Caco-2 (cell line): ENCODE results near the gene C2orf78. TPM values are rescaled to one million over a fixed set of nuclear protein-coding genes. Genes with fewer than 3 reads are reported as not detected.

Experiments
- BruUV-seq: library from RNA; stranded (reverse); fragments of 400-500 nt; replicated peaks from 2 replicates; lab custom pipeline; 2021; lab: Mats Ljungman, UMichigan
- CTCF ChIA-PET: fragments of 300-600 bp; sonication (Branson Sonifier 250); formaldehyde crosslinking; loops from one replicate; lab custom pipeline; 2022; ENCODE audit warnings: antibody characterized with exemption; lab: Charles Lee
- POLR2A ChIA-PET: fragments of 300-600 bp; sonication (Branson Sonifier 250); formaldehyde crosslinking; loops from one replicate; lab custom pipeline; 2022; ENCODE audit warnings: antibody characterized with exemption; lab: Charles Lee
- DNase-seq, 2 experiments: peaks; one replicate each; pipeline versions ENCODE4 v3.0.0 to v3.0.0-alpha.2; 2020 to 2022
- H3K27me3 ChIP-seq: replicated peaks from 2 replicates; pipeline ENCODE4 v1.6.0; 2011; ENCODE audit warnings: low read length; ENCODE audit not compliant: control insufficient read depth, insufficient read depth
- H3K36me3 ChIP-seq: 2 replicates; pipeline ENCODE4 v1.5.1; 2011; ENCODE audit warnings: low read length; ENCODE audit not compliant: control insufficient read depth, insufficient read depth
- H3K4me1 ChIP-seq: fragments of 250-450 bp; sonication (Bioruptor Pico); 2 replicates; pipeline ENCODE4 v1.5.1; 2020; ENCODE audit warnings: mild to moderate bottlenecking
- H3K4me3 ChIP-seq: 2 replicates; pipeline ENCODE4 v1.5.1; 2011; ENCODE audit warnings: low read depth, mild to moderate bottlenecking, control low read depth, low read length
- H3K9me3 ChIP-seq: fragments of 250-450 bp; sonication (Bioruptor Pico); 2 replicates; pipeline ENCODE4 v1.5.1; 2020; ENCODE audit warnings: mild to moderate bottlenecking, moderate library complexity
- H3K27ac Mint-ChIP-seq: one replicate; pipeline ENCODE4 v1.8.0; 2022; ENCODE audit warnings: mixed read lengths; ENCODE audit not compliant: unreplicated experiment
- H3K27me3 Mint-ChIP-seq: one replicate; pipeline ENCODE4 v1.8.0; 2022; ENCODE audit warnings: mixed read lengths; ENCODE audit not compliant: insufficient read depth, unreplicated experiment
- H3K36me3 Mint-ChIP-seq: one replicate; pipeline ENCODE4 v1.8.0; 2022; ENCODE audit warnings: mild to moderate bottlenecking, mixed read lengths; ENCODE audit not compliant: insufficient read depth, unreplicated experiment
- H3K4me1 Mint-ChIP-seq: one replicate; pipeline ENCODE4 v1.8.0; 2022; ENCODE audit warnings: low read depth, mixed read lengths; ENCODE audit not compliant: unreplicated experiment
- H3K4me3 Mint-ChIP-seq: one replicate; pipeline ENCODE4 v1.8.0; 2022; ENCODE audit warnings: mild to moderate bottlenecking, moderate library complexity, mixed read lengths; ENCODE audit not compliant: unreplicated experiment
- H3K9me3 Mint-ChIP-seq: one replicate; pipeline ENCODE4 v1.8.0; 2022; ENCODE audit warnings: mixed read lengths; ENCODE audit not compliant: unreplicated experiment
- CTCF ChIP-seq, 2 experiments: fragments of 200-600 bp in 1 of 2; IDR thresholded peaks; 1 replicate in 1 of 2; 2 replicates in 1 of 2; pipeline versions ENCODE4 v1.5.1 to v1.8.0; 2011 to 2022; ENCODE audit warnings: antibody characterized with exemption in 1 of 2, control low read depth in 1 of 2, inconsistent platforms in 1 of 2, low read depth in 1 of 2, low read length in 1 of 2, mild to moderate bottlenecking in 1 of 2, moderate library complexity in 1 of 2; ENCODE audit not compliant: insufficient read depth in 1 of 2, severe bottlenecking in 1 of 2, unreplicated experiment in 1 of 2
- intact Hi-C: fragments of 100-400 bp; cut with micrococcal nuclease; formaldehyde crosslinking; loops from one replicate; pipeline ENCODE4 v1.10.0; 2022; ENCODE audit not compliant: unreplicated experiment
- total RNA-seq: library from RNA; stranded (reverse); gene quantifications from 2 replicates; pipeline ENCODE4 v1.2.3, GENCODE V29; 2022

C2orf78 gene
- total RNA-seq, 1 experiment from 2014 or later = not detected

DNA sequence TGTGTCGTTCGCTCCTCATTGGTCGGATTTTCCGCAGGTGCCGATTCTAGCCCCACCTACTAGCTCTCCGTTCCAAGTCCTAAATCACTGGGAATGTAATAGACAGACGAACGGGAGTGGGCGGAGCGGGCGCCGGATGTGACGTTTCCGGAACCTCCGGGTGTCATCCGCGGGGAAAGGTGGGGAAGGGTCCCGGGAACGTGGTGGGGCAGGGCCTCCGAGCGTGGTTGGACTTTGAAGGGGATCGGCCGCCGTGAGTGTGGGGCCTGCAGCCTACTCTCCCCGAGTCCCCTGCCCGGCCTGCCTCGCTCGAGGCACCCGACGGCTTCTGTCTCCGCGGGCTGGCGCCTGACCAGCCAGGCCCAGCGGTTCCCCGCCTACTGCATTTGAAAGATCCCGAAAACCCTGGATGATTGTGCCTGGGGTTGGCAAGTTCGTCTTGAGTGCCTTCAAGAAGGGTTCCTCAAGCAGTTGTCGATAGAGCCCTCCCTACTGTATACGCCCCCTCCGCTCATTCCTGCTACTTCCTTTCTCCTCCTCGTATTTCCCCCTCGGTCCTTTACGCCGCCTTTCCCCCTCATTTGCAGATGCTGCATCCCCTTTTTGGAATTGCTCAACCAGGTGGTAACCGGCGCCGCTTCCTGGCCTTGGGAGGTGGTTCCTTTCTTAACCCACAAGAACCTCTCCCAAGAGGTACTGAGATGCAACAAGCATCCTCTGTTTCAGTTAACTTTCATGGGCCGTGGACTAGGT is 45.0 kb downstream of the C2orf78 start, which contains the start of gene STAMBP:
Gene STAMBP (plus strand): TSS at position 144 of the 753 bp plus-strand sequence. CDS start 1,896 bp downstream, outside the sequence.
- H3K4me3 ChIP-seq = peak within 1 kb of the TSS; percentile 75
- BruUV-seq = TSS peak; percentile 59
- peak within 1 kb of the TSS; percentile 93 for H3K27ac Mint-ChIP-seq
- H3K36me3 ChIP-seq = 0 out of 2 replicates have a peak, but pooled peaks cover 2% of the 10 kb centered on the region
- H3K36me3 Mint-ChIP-seq = peaks cover 7% of the 10 kb centered on the region
- ChIA-PET POLR2A (interaction anchor here (0.7 to 1.9 kb wide), 18 partner anchors 10 to 629 kb away, joined by 3 to 23 read pairs (median 4); partner anchors contain the start of genes MOB1A, TPRKB and WBP1), CTCF (interaction anchor here (0.6 to 1.5 kb wide), 13 partner anchors 10 to 504 kb away, joined by 3 to 12 read pairs (median 4); partner anchors contain the start of genes BOLA3, MOB1A and TPRKB)
- peaks cover 9% of the 10 kb centered on the region for H3K4me1 Mint-ChIP-seq
- H3K27me3 ChIP-seq = no peaks in the 10 kb centered on the region
- H3K27me3 Mint-ChIP-seq = no peaks in the 10 kb centered on the region
- TF ChIP-seq CTCF (IDR thresholded peaks at IDR 0.05; ENCODE audit: insufficient read depth in 1 of 2, low read depth in 1 of 2, low read length in 1 of 2, severe bottlenecking in 1 of 2, unreplicated experiment in 1 of 2) = no peak
- intact Hi-C loops = loop anchor here (1.0 kb wide), 1 partner anchor 154 kb away; no protein-coding TSS in a partner anchor
- DNase-seq = peak; percentile 96
- H3K9me3 ChIP-seq = no peaks in the 10 kb centered on the region
- H3K4me1 ChIP-seq = peaks cover 3% of the 10 kb centered on the region; the same call in 1 of the 2 replicates
- H3K4me3 Mint-ChIP-seq = peak within 1 kb of the TSS; percentile 84
- H3K9me3 Mint-ChIP-seq = no peaks in the 10 kb centered on the region

DNA sequence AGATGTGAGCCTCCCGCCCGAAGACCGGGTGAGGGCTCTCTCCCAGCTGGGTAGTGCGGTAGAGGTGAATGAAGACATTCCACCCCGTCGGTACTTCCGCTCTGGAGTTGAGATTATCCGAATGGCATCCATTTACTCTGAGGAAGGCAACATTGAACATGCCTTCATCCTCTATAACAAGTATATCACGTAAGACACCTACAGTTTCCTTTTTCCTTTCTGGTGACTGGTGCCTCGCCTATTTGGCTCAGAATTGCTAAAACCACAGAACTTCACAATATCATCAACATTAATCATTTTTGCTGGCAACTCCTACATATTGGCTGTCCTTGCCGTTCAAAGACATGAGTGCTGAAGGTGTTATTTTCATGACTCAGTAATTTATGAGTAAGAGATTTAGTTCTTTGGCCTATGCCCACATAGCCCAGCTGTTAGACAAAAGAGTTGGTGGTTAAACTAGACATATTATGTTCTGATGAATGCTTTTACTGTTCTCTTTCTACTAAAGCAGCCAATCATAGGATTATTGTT is 47.0 kb downstream of the C2orf78 start:
- Histone ChIP-seq H3K4me1 (no peaks in the 10 kb centered on the region; the same call in 1 of the 2 replicates), H3K4me3 (no peak overlapping the region), H3K36me3 (0 out of 2 replicates have a peak, but pooled peaks cover 2% of the 10 kb centered on the region), H3K27me3 (no peaks in the 10 kb centered on the region), H3K9me3 (no peaks in the 10 kb centered on the region)
- Mint-ChIP-seq H3K27me3 (no peaks in the 10 kb centered on the region), H3K4me1 (peaks cover 9% of the 10 kb centered on the region), H3K4me3 (no peak overlapping the region), H3K9me3 (no peaks in the 10 kb centered on the region), H3K27ac (no peak overlapping the region), H3K36me3 (peaks cover 18% of the 10 kb centered on the region)
- intact Hi-C loops = no loop called here
- no peak for TF ChIP-seq CTCF (IDR thresholded peaks at IDR 0.05; ENCODE audit: insufficient read depth in 1 of 2, low read depth in 1 of 2, low read length in 1 of 2, severe bottlenecking in 1 of 2, unreplicated experiment in 1 of 2)
- ChIA-PET CTCF (no interaction called here), POLR2A (no interaction called here)
- no TSS peak for BruUV-seq
- DNase-seq = no peak

GRCh38 chr2:73832930-73833329 is 48.9 kb downstream of the C2orf78 start:
- TF ChIP-seq CTCF (IDR thresholded peaks at IDR 0.05; ENCODE audit: insufficient read depth in 1 of 2, low read depth in 1 of 2, low read length in 1 of 2, severe bottlenecking in 1 of 2, unreplicated experiment in 1 of 2) = no peak

More at GRCh38 chr2:73832930-73833329, 48.9 kb downstream of the C2orf78 start:
- no peak for DNase-seq
- POLR2A ChIA-PET = no interaction called here
- no peaks in the 10 kb centered on the region for H3K9me3 ChIP-seq
- intact Hi-C loops = no loop called here
- no peak overlapping the region for H3K4me3 ChIP-seq
- CTCF ChIA-PET = no interaction called here
- H3K36me3 ChIP-seq = 0 out of 2 replicates have a peak, but pooled peaks cover 2% of the 10 kb centered on the region
- peaks cover 18% of the 10 kb centered on the region for H3K36me3 Mint-ChIP-seq
- no peaks in the 10 kb centered on the region for H3K9me3 Mint-ChIP-seq
- no peak overlapping the region for H3K27ac Mint-ChIP-seq
- no peaks in the 10 kb centered on the region; the same call in 1 of the 2 replicates for H3K4me1 ChIP-seq
- H3K4me1 Mint-ChIP-seq = peaks cover 9% of the 10 kb centered on the region
- no peaks in the 10 kb centered on the region for H3K27me3 Mint-ChIP-seq
- no TSS peak for BruUV-seq
- H3K4me3 Mint-ChIP-seq = no peak overlapping the region
- H3K27me3 ChIP-seq = no peaks in the 10 kb centered on the region
